Measurements from ENCODE around the gene MRPL14. TPM values are rescaled to one million over a fixed set of nuclear protein-coding genes. Genes with fewer than 3 reads are reported as not detected.

Gene MRPL14
- total RNA-seq, 1 donor from 2014 or later = 38.8 TPM

GRCh38 chr6:44074813-44075646 lies 52.2 kb downstream of the MRPL14 start:
- ATAC-seq = peak; percentile 1
- intact Hi-C loops (cut with micrococcal nuclease) = loop anchor here (5.0 kb wide), 2 partner anchors 308 to 408 kb away; no protein-coding TSS in a partner anchor
- no peak for DNase-seq

- peak; percentile 89 for DNase-seq
- peak; percentile 69 for ATAC-seq
These were observed 52.8 kb downstream of the MRPL14 start for GRCh38 chr6:44074439-44074812.

GRCh38 chr6:44073612-44074438 lies 53.4 kb downstream of the MRPL14 start:
- intact Hi-C loops (cut with micrococcal nuclease) = no loop called here
- ATAC-seq = peak; percentile 48
- DNase-seq = peak; percentile 57

More at GRCh38 chr6:44074439-44074812, 52.8 kb downstream of the MRPL14 start:
- intact Hi-C loops (cut with micrococcal nuclease) = no loop called here

DNA sequence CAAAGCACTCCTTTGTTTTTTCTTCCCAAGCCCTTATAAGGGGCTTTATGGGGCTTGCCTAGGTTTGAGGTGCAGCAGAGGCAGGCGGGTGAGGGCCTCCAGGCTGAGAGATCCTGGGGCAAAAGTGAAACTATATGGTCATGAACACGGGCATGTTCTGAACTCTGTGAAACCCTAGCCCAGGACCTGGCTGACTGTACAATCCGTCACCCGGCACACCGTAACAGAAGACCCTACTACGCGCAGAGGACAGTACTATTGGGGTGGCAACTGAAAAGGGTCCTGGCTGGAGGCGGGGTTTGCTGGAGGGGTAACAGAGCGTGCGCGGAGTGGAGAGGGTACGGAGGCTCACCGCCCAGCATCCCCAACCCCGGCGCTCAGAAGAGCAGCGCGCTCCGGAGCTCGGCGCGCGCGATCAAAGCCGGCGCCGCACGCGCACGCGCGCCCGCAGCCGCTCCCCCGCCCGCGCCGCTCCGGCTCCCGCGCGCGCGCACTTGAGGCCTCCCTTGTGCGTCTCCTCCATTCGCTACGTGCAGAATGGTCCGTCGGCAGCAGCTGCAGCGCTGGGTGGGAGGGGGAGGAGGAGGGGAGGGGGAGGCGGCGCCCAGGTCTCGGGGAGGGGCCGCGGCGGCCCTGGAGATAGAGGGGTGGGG lies 54.2 kb downstream of the MRPL14 start:
- intact Hi-C loops (cut with micrococcal nuclease) = no loop called here
- peak; percentile 93 for DNase-seq

GRCh38 chr6:44072452-44072958 lies 54.7 kb downstream of the MRPL14 start:
- intact Hi-C loops (cut with micrococcal nuclease) = no loop called here
- ATAC-seq (no peak), DNase-seq (no peak)

More for the DNA sequence above, 54.2 kb downstream of the MRPL14 start:
- peak; percentile 78 for ATAC-seq

GRCh38 chr6:44071670-44072451 lies 55.4 kb downstream of the MRPL14 start:
- intact Hi-C loops (cut with micrococcal nuclease) = no loop called here
- DNase-seq (no peak), ATAC-seq (no peak)

GRCh38 chr6:44068607-44069296 lies 58.5 kb downstream of the MRPL14 start:
- no peak for ATAC-seq
- intact Hi-C loops (cut with micrococcal nuclease) = no loop called here
- no peak for DNase-seq

- intact Hi-C loops (cut with micrococcal nuclease) = no loop called here
- ATAC-seq (no peak), DNase-seq (no peak)
These were observed 59.8 kb downstream of the MRPL14 start for GRCh38 chr6:44067173-44068139.

DNA sequence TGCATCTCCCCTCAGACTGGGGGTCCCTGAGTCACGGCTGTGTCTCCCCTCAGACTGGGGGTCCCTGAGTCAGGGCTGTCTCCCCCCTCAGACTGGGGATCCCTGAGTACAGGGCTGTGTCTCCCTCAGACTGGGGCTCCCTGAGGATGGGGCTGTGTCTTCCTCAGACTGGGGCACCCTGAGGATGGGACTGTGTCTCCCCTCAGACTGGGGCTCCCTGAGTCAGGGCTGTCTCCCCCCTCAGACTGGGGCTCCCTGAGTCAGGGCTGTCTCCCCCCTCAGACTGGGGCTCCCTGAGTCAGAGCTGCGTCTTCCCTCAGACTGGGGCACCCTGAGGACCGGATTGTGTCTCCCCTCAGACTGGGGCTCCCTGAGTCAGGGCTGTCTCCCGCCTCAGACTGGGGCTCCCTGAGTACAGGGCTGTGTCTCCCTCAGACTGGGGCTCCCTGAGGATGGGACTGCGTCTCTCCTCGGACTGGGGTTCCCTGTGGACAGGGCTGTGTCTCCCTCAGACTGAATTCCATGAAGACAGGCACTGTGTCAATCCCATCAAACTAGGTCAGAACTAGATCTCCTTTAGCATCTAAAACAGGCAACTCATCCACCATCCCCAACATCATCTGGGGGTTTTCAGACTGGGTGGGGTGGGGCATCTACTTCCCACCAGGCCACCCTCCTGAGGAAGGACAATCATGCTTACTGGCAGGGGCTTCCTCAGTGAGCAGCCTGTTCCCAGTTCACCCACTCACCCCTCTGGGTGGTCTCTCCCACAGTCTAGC lies 60.7 kb downstream of the MRPL14 start:
- intact Hi-C loops (cut with micrococcal nuclease) = no loop called here
- ATAC-seq = no peak
- DNase-seq = no peak

- ATAC-seq (no peak), DNase-seq (no peak)
These were observed 61.7 kb downstream of the MRPL14 start for GRCh38 chr6:44065443-44066140.

GRCh38 chr6:44064948-44065272 lies 62.3 kb downstream of the MRPL14 start:
- DNase-seq (no peak), ATAC-seq (no peak)
- intact Hi-C loops (cut with micrococcal nuclease) = no loop called here

More at GRCh38 chr6:44065443-44066140, 61.7 kb downstream of the MRPL14 start:
- intact Hi-C loops (cut with micrococcal nuclease) = no loop called here

- intact Hi-C loops (cut with micrococcal nuclease) = no loop called here
- DNase-seq (no peak), ATAC-seq (peak; percentile 19)
These were observed 62.9 kb downstream of the MRPL14 start for GRCh38 chr6:44064089-44064947.

GRCh38 chr6:44063561-44064059 lies 63.6 kb downstream of the MRPL14 start:
- intact Hi-C loops (cut with micrococcal nuclease) = no loop called here
- ATAC-seq = no peak
- no peak for DNase-seq
